Measurements from ENCODE around the gene MAOB.

Gene MAOB

GRCh38 chrX:43847352-43847751, 34.9 kb downstream of the MAOB start:
- Histone ChIP-seq H2AFZ (ENCODE audit: low read depth) (no peak overlapping the region), H3K36me3 (ENCODE audit: insufficient read depth) (no peaks in the 10 kb centered on the region), H3K4me3 (IDR thresholded peaks at IDR 0.05; ENCODE audit: insufficient read depth, low read depth, low read length) (no peak overlapping the region), H3K9ac (no peak overlapping the region), H3K4me1 (ENCODE audit: low read depth, poor library complexity, severe bottlenecking) (no peaks in the 10 kb centered on the region), H3K4me2 (no peak overlapping the region), H4K20me1 (ENCODE audit: insufficient read depth) (no peaks in the 10 kb centered on the region), H3K27me3 (ENCODE audit: insufficient read depth, low read depth) (no peaks in the 10 kb centered on the region), H3K27ac (no peak overlapping the region), H3K79me2 (ENCODE audit: insufficient read depth, low read depth) (no peaks in the 10 kb centered on the region)
- no peak for TF ChIP-seq CTCF (conservative IDR thresholded peaks at IDR 0.05; ENCODE audit: low read depth, low read length)

- H4K20me1 ChIP-seq (ENCODE audit: insufficient read depth): no peaks in the 10 kb centered on the region
These were observed 35.7 kb downstream of the MAOB start for GRCh38 chrX:43846558-43846957.

GRCh38 chrX:43845776-43846175, 36.5 kb downstream of the MAOB start:
- Histone ChIP-seq H3K4me2 (no peak overlapping the region), H3K27me3 (ENCODE audit: insufficient read depth, low read depth) (no peaks in the 10 kb centered on the region), H2AFZ (ENCODE audit: low read depth) (no peak overlapping the region), H3K36me3 (ENCODE audit: insufficient read depth) (no peaks in the 10 kb centered on the region), H3K27ac (no peak overlapping the region), H4K20me1 (ENCODE audit: insufficient read depth) (no peaks in the 10 kb centered on the region), H3K4me1 (ENCODE audit: low read depth, poor library complexity, severe bottlenecking) (no peaks in the 10 kb centered on the region), H3K79me2 (ENCODE audit: insufficient read depth, low read depth) (no peaks in the 10 kb centered on the region), H3K9ac (no peak overlapping the region), H3K4me3 (IDR thresholded peaks at IDR 0.05; ENCODE audit: insufficient read depth, low read depth, low read length) (no peak overlapping the region)
- TF ChIP-seq CTCF (conservative IDR thresholded peaks at IDR 0.05; ENCODE audit: low read depth, low read length): no peak

More at GRCh38 chrX:43846558-43846957, 35.7 kb downstream of the MAOB start:
- Histone ChIP-seq H3K4me2 (no peak overlapping the region), H3K4me1 (ENCODE audit: low read depth, poor library complexity, severe bottlenecking) (no peaks in the 10 kb centered on the region), H3K27ac (no peak overlapping the region), H3K27me3 (ENCODE audit: insufficient read depth, low read depth) (no peaks in the 10 kb centered on the region), H3K4me3 (IDR thresholded peaks at IDR 0.05; ENCODE audit: insufficient read depth, low read depth, low read length) (no peak overlapping the region), H3K36me3 (ENCODE audit: insufficient read depth) (no peaks in the 10 kb centered on the region), H2AFZ (ENCODE audit: low read depth) (no peak overlapping the region), H3K79me2 (ENCODE audit: insufficient read depth, low read depth) (no peaks in the 10 kb centered on the region), H3K9ac (no peak overlapping the region)
- no peak for TF ChIP-seq CTCF (conservative IDR thresholded peaks at IDR 0.05; ENCODE audit: low read depth, low read length)

GRCh38 chrX:43840265-43840664, 42.0 kb downstream of the MAOB start:
- no peak for TF ChIP-seq CTCF (conservative IDR thresholded peaks at IDR 0.05; ENCODE audit: low read depth, low read length)
- no peaks in the 10 kb centered on the region for H3K4me1 ChIP-seq (ENCODE audit: low read depth, poor library complexity, severe bottlenecking)
- no peaks in the 10 kb centered on the region for H3K79me2 ChIP-seq (ENCODE audit: insufficient read depth, low read depth)
- no peak overlapping the region for H2AFZ ChIP-seq (ENCODE audit: low read depth)
- H3K9ac ChIP-seq: no peak overlapping the region
- H3K36me3 ChIP-seq (ENCODE audit: insufficient read depth): no peaks in the 10 kb centered on the region
- H3K27ac ChIP-seq: no peak overlapping the region
- no peak overlapping the region for H3K4me2 ChIP-seq
- H3K27me3 ChIP-seq (ENCODE audit: insufficient read depth, low read depth): no peaks in the 10 kb centered on the region
- H4K20me1 ChIP-seq (ENCODE audit: insufficient read depth): no peaks in the 10 kb centered on the region
- no peak overlapping the region for H3K4me3 ChIP-seq (IDR thresholded peaks at IDR 0.05; ENCODE audit: insufficient read depth, low read depth, low read length)
